SK-N-SH (cell line): ENCODE results near the gene TSACC. TPM values are rescaled to one million over a fixed set of nuclear protein-coding genes. Genes with fewer than 3 reads are reported as not detected.
"Not testable (repeated sequence)": the region's sequence is repeated elsewhere in the genome, so short reads cannot be mapped to it uniquely, and the experiment has no call there.

Experiments
- CTCF ChIA-PET: fragments of 300-600, 350-600 bp; formaldehyde crosslinking; extraction: SDS; loops from one replicate; lab custom pipeline; 2021; lab: Yijun Ruan, JAX
- POLR2A ChIA-PET: fragments of 350-600 bp; sonication (Branson Sonifier 250); formaldehyde crosslinking; extraction: SDS; loops from one replicate; lab custom pipeline; 2020; ENCODE audit warnings: antibody characterized with exemption, inconsistent platforms; lab: Yijun Ruan, JAX
- DNase-seq: peaks from one replicate; pipeline ENCODE4 v3.0.0; 2012
- H2AFZ ChIP-seq: fragments of 200-600 bp; sonication (generic); 2 replicates; pipeline ENCODE4 v1.8.1; 2016; ENCODE audit warnings: antibody characterized with exemption, mild to moderate bottlenecking, low read depth
- H3F3A ChIP-seq: fragments of 200-600 bp; sonication (generic); replicated peaks from 2 replicates; pipeline ENCODE3; 2016; ENCODE audit warnings: antibody characterized with exemption, mild to moderate bottlenecking; ENCODE audit not compliant: insufficient read depth
- H3K27ac ChIP-seq, 2 experiments: fragments of 200-500 bp in 1 of 2; fragments of 200-600 bp in 1 of 2; sonication (Bioruptor generic) in 1 of 2; sonication (generic), shearing (Covaris generic) in 1 of 2; 2 replicates each; pipeline versions ENCODE4 v1.5.1 to v1.6.1; 2014 to 2016; ENCODE audit warnings: low read depth in 2 of 2, inconsistent platforms in 1 of 2, low read length in 1 of 2, mild to moderate bottlenecking in 1 of 2, mixed read lengths in 1 of 2
- H3K27me3 ChIP-seq: fragments of 200-600 bp; sonication (generic), shearing (Covaris generic); 2 replicates; pipeline ENCODE4 v1.6.1; 2016; ENCODE audit warnings: mixed run types; ENCODE audit not compliant: insufficient read depth
- H3K36me3 ChIP-seq, 2 experiments: fragments of 200-500 bp in 1 of 2; fragments of 200-600 bp in 1 of 2; sonication (Bioruptor generic) in 1 of 2; sonication (generic) in 1 of 2; replicated peaks in 1 of 2; 2 replicates each; pipeline versions ENCODE3 to v1.5.1; 2014 to 2016; ENCODE audit warnings: low read length in 1 of 2, mild to moderate bottlenecking in 1 of 2; ENCODE audit not compliant: insufficient read depth in 2 of 2, control insufficient read depth in 1 of 2
- H3K4me1 ChIP-seq, 2 experiments: fragments of 200-500 bp in 1 of 2; fragments of 200-600 bp in 1 of 2; sonication (Bioruptor generic) in 1 of 2; sonication (generic), shearing (Covaris generic) in 1 of 2; 2 replicates each; pipeline versions ENCODE4 v1.5.1 to v1.6.1; 2014 to 2016; ENCODE audit warnings: low read depth in 1 of 2, low read length in 1 of 2, mixed run types in 1 of 2; ENCODE audit not compliant: insufficient read depth in 2 of 2, control insufficient read depth in 1 of 2
- H3K4me2 ChIP-seq: fragments of 200-600 bp; sonication (generic), shearing (Covaris generic); 2 replicates; pipeline ENCODE4 v1.6.1; 2017; ENCODE audit warnings: mixed run types
- H3K4me3 ChIP-seq, 2 experiments: fragments of 200-500 bp in 1 of 2; fragments of 200-600 bp in 1 of 2; sonication (Bioruptor generic) in 1 of 2; sonication (generic), shearing (Covaris generic) in 1 of 2; 2 replicates each; pipeline versions ENCODE4 v1.5.1 to v1.8.1; 2014 to 2016; ENCODE audit warnings: low read depth in 2 of 2, inconsistent platforms in 1 of 2, low read length in 1 of 2, mild to moderate bottlenecking in 1 of 2, mixed read lengths in 1 of 2, moderate library complexity in 1 of 2
- H3K79me2 ChIP-seq: fragments of 200-600 bp; sonication (generic); 2 replicates; pipeline ENCODE4 v1.8.1; 2017; ENCODE audit warnings: mild to moderate bottlenecking; ENCODE audit not compliant: insufficient read depth
- H3K9ac ChIP-seq: fragments of 200-600 bp; sonication (generic); 2 replicates; pipeline ENCODE4 v1.6.1; 2017; ENCODE audit warnings: mixed run types
- H3K9me2 ChIP-seq: fragments of 200-600 bp; sonication (generic); 2 replicates; pipeline ENCODE4 v1.6.1; 2017; ENCODE audit warnings: mixed run types
- H3K9me3 ChIP-seq: fragments of 200-600 bp; sonication (generic); 2 replicates; pipeline ENCODE4 v1.6.1; 2017; ENCODE audit warnings: mixed run types, mild to moderate bottlenecking, moderate library complexity
- H4K20me1 ChIP-seq: fragments of 200-600 bp; sonication (generic); 2 replicates; pipeline ENCODE4 v1.6.1; 2017; ENCODE audit warnings: mild to moderate bottlenecking, mixed run types; ENCODE audit not compliant: insufficient read depth
- FOXJ3 ChIP-seq: sonication (generic); formaldehyde crosslinking; IDR thresholded peaks from 2 replicates; pipeline ENCODE4 v1.5.1; 2020; ENCODE audit warnings: mild to moderate bottlenecking, missing genetic modification reagents
- JUND ChIP-seq: IDR thresholded peaks from 2 replicates; pipeline ENCODE4 v1.4.0; 2012
- RCOR1 ChIP-seq: fragments of 150-350 bp; IDR thresholded peaks from 2 replicates; pipeline ENCODE4 v1.6.1; 2017; ENCODE audit warnings: antibody characterized with exemption, low read length
- TAF1 ChIP-seq: IDR thresholded peaks from 2 replicates; pipeline ENCODE4 v1.6.1; 2012; ENCODE audit warnings: low read depth, mild to moderate bottlenecking, low read length, moderate library complexity, borderline replicate concordance
- TEAD4 ChIP-seq: IDR thresholded peaks from 2 replicates; pipeline ENCODE4 v1.4.0; 2012; ENCODE audit warnings: mild to moderate bottlenecking, borderline replicate concordance; ENCODE audit not compliant: insufficient read depth
- WGBS: methylation state at CpG from one replicate; pipeline ENCODE4 v1.1.6; 2017; ENCODE audit warnings: low lambda C conversion rate; 5-methylcytosine and 5-hydroxymethylcytosine counted together
- polyA plus RNA-seq, 3 experiments: library from polyadenylated mRNA; depleted of rRNA; stranded (reverse); fragments of >200 nt; gene quantifications; 2 replicates each; pipeline ENCODE4 v1.2.3, GENCODE V29; 2012
- TF ChIP-seq, protein P1 (sequence below): fragments of 200-600 bp; sonication (generic); IDR thresholded peaks from 2 replicates; pipeline ENCODE4 v1.6.1; 2017; ENCODE audit warnings: antibody characterized with exemption, mild to moderate bottlenecking, moderate library complexity
- TF ChIP-seq, protein P2 (sequence below): IDR thresholded peaks from 2 replicates; pipeline ENCODE4; 2012
- TF ChIP-seq, protein P3 (sequence below): IDR thresholded peaks from 2 replicates; pipeline ENCODE4 v1.4.0; 2012; ENCODE audit warnings: low read depth, borderline replicate concordance

Gene TSACC
- polyA plus RNA-seq, 1 of the 3 experiments (the other 2 are of a cell fraction): 1.5 TPM

DNA sequence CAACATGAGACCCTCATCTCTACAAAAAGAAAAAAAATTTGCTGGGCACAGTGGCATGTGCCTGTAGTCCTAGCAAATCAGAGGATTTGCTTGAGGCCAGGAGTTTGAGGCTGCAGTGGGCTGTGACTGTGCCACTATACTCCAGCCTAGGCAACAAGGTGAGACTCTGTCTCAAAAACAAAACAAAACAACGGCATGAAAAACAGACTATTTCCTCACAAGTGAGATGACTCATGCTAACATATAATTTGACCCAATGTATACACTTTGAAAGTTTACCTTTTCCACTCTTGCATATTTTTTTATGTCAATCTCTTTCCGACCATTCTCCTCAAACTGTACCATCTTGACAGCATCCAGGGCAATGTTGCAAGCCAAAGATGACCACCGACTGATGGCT, 17.8 kb upstream of the TSACC start:
- H4K20me1 ChIP-seq: 0 out of 2 replicates have a peak, but pooled peaks cover 3% of the 10 kb centered on the region
- ChIA-PET POLR2A (no interaction called here), CTCF (interaction anchor here (1.3 to 2.9 kb wide), 5 partner anchors 11 to 106 kb away, joined by 3 to 12 read pairs (median 4); no protein-coding TSS in a partner anchor)
- H3K9me2 ChIP-seq: no peaks in the 10 kb centered on the region
- TF ChIP-seq TAF1 (no peak), TEAD4 (no peak), JUND (no peak), FOXJ3 (CRISPR knock-in tag) (no peak), RCOR1 (no peak)
- TF ChIP-seq, protein P1, sequence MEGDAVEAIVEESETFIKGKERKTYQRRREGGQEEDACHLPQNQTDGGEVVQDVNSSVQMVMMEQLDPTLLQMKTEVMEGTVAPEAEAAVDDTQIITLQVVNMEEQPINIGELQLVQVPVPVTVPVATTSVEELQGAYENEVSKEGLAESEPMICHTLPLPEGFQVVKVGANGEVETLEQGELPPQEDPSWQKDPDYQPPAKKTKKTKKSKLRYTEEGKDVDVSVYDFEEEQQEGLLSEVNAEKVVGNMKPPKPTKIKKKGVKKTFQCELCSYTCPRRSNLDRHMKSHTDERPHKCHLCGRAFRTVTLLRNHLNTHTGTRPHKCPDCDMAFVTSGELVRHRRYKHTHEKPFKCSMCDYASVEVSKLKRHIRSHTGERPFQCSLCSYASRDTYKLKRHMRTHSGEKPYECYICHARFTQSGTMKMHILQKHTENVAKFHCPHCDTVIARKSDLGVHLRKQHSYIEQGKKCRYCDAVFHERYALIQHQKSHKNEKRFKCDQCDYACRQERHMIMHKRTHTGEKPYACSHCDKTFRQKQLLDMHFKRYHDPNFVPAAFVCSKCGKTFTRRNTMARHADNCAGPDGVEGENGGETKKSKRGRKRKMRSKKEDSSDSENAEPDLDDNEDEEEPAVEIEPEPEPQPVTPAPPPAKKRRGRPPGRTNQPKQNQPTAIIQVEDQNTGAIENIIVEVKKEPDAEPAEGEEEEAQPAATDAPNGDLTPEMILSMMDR: no peak
- TF ChIP-seq, protein P2, sequence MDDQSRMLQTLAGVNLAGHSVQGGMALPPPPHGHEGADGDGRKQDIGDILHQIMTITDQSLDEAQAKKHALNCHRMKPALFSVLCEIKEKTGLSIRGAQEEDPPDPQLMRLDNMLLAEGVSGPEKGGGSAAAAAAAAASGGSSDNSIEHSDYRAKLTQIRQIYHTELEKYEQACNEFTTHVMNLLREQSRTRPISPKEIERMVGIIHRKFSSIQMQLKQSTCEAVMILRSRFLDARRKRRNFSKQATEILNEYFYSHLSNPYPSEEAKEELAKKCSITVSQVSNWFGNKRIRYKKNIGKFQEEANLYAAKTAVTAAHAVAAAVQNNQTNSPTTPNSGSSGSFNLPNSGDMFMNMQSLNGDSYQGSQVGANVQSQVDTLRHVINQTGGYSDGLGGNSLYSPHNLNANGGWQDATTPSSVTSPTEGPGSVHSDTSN: no peak
- TF ChIP-seq, protein P3, sequence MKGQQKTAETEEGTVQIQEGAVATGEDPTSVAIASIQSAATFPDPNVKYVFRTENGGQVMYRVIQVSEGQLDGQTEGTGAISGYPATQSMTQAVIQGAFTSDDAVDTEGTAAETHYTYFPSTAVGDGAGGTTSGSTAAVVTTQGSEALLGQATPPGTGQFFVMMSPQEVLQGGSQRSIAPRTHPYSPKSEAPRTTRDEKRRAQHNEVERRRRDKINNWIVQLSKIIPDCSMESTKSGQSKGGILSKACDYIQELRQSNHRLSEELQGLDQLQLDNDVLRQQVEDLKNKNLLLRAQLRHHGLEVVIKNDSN: no peak
- no peak overlapping the region for H3K27ac ChIP-seq
- DNase-seq: no peak
- H3K4me1 ChIP-seq: no peaks in the 10 kb centered on the region
- no peak overlapping the region for H2AFZ ChIP-seq
- H3K9ac ChIP-seq: no peak overlapping the region
- peaks cover 74 to 92% of the 10 kb centered on the region in 2 experiments for H3K36me3 ChIP-seq
- H3K4me2 ChIP-seq: no peak overlapping the region
- no peak overlapping the region for H3K4me3 ChIP-seq
- WGBS: 87% methylated on average over 3 of the region's 3 CpGs
- no peaks in the 10 kb centered on the region for H3K27me3 ChIP-seq
- peaks cover 14% of the 10 kb centered on the region; the same call in 1 of the 2 replicates for H3K79me2 ChIP-seq
- peaks cover 11% of the 10 kb centered on the region for H3F3A ChIP-seq
- H3K9me3 ChIP-seq: no peaks in the 10 kb centered on the region

DNA sequence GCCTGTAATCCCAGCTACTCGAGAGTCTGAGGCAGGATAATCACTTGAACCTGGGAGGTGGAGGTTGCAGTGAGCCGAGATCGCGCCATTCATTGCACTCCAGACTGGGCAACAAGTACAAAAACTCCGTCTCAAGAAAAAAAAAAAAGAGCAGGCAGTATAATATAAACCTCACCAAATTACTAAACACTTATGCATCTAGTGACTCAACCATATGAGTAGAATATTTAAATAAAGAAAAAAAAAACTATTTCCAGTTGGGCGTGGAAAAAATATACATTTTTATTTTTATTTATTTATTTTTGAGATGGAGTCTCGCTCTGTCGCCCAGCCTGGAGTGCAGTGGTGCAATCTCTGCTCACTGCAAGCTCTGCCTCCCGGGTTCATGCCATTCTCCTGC, 15.1 kb upstream of the TSACC start:
- not testable (repeated sequence) for H3K27me3 ChIP-seq, H3K9me3 ChIP-seq, H2AFZ ChIP-seq, H3K4me3 ChIP-seq, H3K4me2 ChIP-seq, H3F3A ChIP-seq, H3K4me1 ChIP-seq, H3K9ac ChIP-seq, H4K20me1 ChIP-seq, H3K9me2 ChIP-seq, H3K27ac ChIP-seq, DNase-seq
- Histone ChIP-seq H3K79me2 (peaks cover 20% of the 10 kb centered on the region; the same call in 1 of the 2 replicates), H3K36me3 (peaks cover 49 to 74% of the 10 kb centered on the region in 2 experiments)
- ChIA-PET CTCF (interaction anchor here (1.1 to 1.5 kb wide), 4 partner anchors 13 to 123 kb away, joined by 3 to 4 read pairs (median 3); no protein-coding TSS in a partner anchor), POLR2A (interaction anchor here (0.7 kb wide), 1 partner anchor 20 kb away, joined by 4 read pairs; no protein-coding TSS in a partner anchor)
- WGBS: 88% methylated on average over 9 of the region's 9 CpGs
